ENCODE results near the gene IFNA6. TPM values are rescaled to one million over a fixed set of nuclear protein-coding genes. Genes with fewer than 3 reads are reported as not detected.
"Not testable (repeated sequence)": the region's sequence is repeated elsewhere in the genome, so short reads cannot be mapped to it uniquely, and the experiment has no call there.

Gene IFNA6
- not detected for total RNA-seq

DNA sequence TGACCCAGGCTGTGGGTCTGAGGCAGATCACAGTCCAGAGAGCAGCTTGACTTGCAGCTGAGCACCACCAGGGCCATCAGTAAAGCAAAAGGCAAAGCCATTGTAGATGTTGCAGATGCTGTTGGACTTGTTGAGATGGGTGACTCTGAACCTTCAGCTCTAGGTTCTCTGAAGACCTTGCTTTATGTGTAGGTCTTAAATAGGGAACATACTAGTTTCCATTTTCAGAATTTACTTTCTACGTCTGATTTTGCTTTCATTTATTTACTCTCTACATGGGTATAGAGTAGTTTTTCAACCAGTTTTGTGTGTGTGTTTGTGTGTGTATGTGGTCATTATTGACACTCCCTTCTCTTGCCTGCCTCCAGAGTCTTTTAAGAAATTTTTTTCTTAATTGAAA, at the start of gene IFNA6:
Gene IFNA6, minus strand, starts transcription at position 101 of the 400 bp plus-strand sequence. Its CDS starts 0 bp downstream, at position 101.
- ChIA-PET POLR2A (no interaction called here), CTCF (no interaction called here)
- Mint-ChIP-seq H3K9me3 (ENCODE audit: insufficient read depth) (peaks cover 12% of the 10 kb centered on the region), H3K27me3 (ENCODE audit: low read depth) (peaks cover 33% of the 10 kb centered on the region), H3K4me1 (ENCODE audit: low read depth) (no peaks in the 10 kb centered on the region), H3K27ac (no peak within 1 kb of the TSS), H3K36me3 (ENCODE audit: low read depth) (peaks cover 6% of the 10 kb centered on the region), H3K4me3 (no peak within 1 kb of the TSS)
- DNase-seq (no peak), ATAC-seq (no peak)

- peaks cover 56% of the 10 kb centered on the region for H3K27me3 Mint-ChIP-seq (ENCODE audit: low read depth)
- CTCF ChIA-PET, result interaction anchor here (2.5 kb wide), 1 partner anchor 71 kb away, joined by 5 read pairs; no protein-coding TSS in a partner anchor
- no peaks in the 10 kb centered on the region for H3K36me3 Mint-ChIP-seq (ENCODE audit: low read depth)
- POLR2A ChIA-PET, result no interaction called here
- no peaks in the 10 kb centered on the region for H3K9me3 Mint-ChIP-seq (ENCODE audit: insufficient read depth)
- no peak for DNase-seq
- no peak overlapping the region for H3K27ac Mint-ChIP-seq
- H3K4me3 Mint-ChIP-seq, result no peak overlapping the region
- ATAC-seq, result no peak
- peaks cover 12% of the 10 kb centered on the region for H3K4me1 Mint-ChIP-seq (ENCODE audit: low read depth)
These were observed 49.3 kb upstream of the IFNA6 start for GRCh38 chr9:21399956-21400355.

DNA sequence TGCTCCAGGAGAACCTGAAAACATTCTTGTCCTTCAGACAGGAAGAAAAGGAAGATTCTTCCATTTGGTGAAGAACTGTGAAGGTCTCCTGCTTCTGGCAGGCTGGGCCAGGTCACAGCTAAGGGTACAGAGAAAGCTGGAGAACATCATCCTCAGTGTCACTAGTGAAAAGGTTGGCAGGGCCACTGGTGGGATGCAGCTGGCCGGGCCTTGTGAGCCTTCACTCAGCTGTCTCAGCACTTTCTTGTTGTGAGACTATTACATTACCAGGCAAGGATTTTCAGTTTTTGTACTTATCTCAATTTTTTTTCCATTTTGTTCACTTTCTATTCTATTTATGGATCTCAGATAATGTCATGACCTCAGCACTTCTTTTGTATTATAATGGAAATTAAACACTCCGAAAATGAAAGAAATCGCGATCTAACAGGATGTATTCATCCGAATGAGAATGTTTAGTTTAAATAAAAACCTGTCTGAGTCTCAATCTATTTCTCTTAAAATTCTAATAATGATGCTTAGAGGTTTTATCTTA, 48.3 kb upstream of the IFNA6 start:
- no peaks in the 10 kb centered on the region for H3K36me3 Mint-ChIP-seq (ENCODE audit: low read depth)
- ChIA-PET CTCF (interaction anchor here (1.4 to 2.5 kb wide), 7 partner anchors 9 to 216 kb away, joined by 3 to 10 read pairs (median 5); partner anchors contain the start of gene IFNA8), POLR2A (no interaction called here)
- H3K27ac Mint-ChIP-seq, result no peak overlapping the region
- DNase-seq, result no peak
- H3K4me1 Mint-ChIP-seq (ENCODE audit: low read depth), result peaks cover 12% of the 10 kb centered on the region
- H3K4me3 Mint-ChIP-seq, result no peak overlapping the region
- ATAC-seq, result no peak
- no peaks in the 10 kb centered on the region for H3K9me3 Mint-ChIP-seq (ENCODE audit: insufficient read depth)
- peaks cover 51% of the 10 kb centered on the region for H3K27me3 Mint-ChIP-seq (ENCODE audit: low read depth)

DNA sequence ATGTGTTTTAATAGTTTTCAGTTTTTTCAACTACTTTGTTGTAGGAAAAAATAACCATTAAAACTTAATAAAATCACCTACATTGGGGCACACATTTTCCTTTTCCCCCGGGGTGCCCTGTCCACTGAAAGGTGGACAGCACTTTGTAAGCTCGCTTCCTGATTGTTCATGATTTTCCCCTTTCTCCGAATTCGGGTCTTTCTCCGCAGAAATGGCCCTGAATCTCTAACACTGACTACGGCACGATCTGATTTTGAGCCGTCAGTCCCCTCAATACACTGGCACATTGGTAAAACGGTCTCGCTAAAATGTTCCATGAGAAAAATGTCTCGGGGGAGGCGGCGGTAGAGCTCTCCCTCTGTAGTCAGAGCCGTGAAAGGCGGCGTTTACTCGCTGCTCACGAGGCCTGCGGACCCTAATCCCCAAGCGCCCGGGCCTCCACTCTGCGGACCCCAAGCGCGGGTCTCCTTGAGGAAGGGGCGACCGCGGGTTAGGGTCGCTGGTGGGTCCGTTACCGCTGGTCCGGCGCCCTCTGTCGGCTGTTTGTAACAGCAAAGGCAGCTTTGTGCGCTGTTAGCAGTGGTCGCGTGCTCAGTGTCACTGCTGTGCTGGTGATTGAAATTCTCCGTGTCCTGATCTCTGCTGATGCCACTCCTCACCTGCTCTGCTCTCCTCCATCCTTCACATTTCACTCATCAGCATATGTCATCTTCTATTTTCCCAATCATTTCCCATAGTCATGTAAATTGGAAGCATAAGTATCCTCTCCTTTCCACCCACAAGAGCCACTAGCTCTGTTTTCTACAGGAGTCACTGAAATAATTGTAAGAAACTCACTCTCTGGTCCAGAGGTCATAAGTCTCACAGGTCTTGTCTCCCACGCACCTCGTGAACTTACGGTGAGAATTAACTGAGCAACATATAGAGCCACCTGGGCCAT, 45.4 kb upstream of the IFNA6 start:
- Mint-ChIP-seq H3K36me3 (ENCODE audit: low read depth) (no peaks in the 10 kb centered on the region), H3K9me3 (ENCODE audit: insufficient read depth) (no peaks in the 10 kb centered on the region), H3K27me3 (ENCODE audit: low read depth) (peaks cover 53% of the 10 kb centered on the region), H3K27ac (no peak overlapping the region), H3K4me1 (ENCODE audit: low read depth) (peaks cover 5% of the 10 kb centered on the region), H3K4me3 (peak overlapping the region; percentile 48)
- CTCF ChIA-PET, result interaction anchor here (0.7 to 3.8 kb wide), 45 partner anchors 9 to 393 kb away, joined by 3 to 123 read pairs (median 8); partner anchors contain the start of genes IFNA2, IFNA21, IFNA8 and KLHL9
- POLR2A ChIA-PET, result interaction anchor here (0.6 kb wide), 1 partner anchor 677 kb away, joined by 3 read pairs; no protein-coding TSS in a partner anchor
- DNase-seq, result peak; percentile 70
- peak; percentile 86 for ATAC-seq

- Mint-ChIP-seq H3K4me3 (no peak overlapping the region), H3K27me3 (ENCODE audit: low read depth) (peaks cover 54% of the 10 kb centered on the region), H3K27ac (no peak overlapping the region), H3K36me3 (ENCODE audit: low read depth) (no peaks in the 10 kb centered on the region), H3K9me3 (ENCODE audit: insufficient read depth) (no peaks in the 10 kb centered on the region), H3K4me1 (ENCODE audit: low read depth) (peaks cover 5% of the 10 kb centered on the region)
- ATAC-seq, result peak; percentile 62
- POLR2A ChIA-PET, result no interaction called here
- no peak for DNase-seq
- CTCF ChIA-PET, result interaction anchor here (0.7 to 2.3 kb wide), 11 partner anchors 10 to 197 kb away, joined by 3 to 12 read pairs (median 4); no protein-coding TSS in a partner anchor
These were observed 41.6 kb upstream of the IFNA6 start for GRCh38 chr9:21392270-21392669.

DNA sequence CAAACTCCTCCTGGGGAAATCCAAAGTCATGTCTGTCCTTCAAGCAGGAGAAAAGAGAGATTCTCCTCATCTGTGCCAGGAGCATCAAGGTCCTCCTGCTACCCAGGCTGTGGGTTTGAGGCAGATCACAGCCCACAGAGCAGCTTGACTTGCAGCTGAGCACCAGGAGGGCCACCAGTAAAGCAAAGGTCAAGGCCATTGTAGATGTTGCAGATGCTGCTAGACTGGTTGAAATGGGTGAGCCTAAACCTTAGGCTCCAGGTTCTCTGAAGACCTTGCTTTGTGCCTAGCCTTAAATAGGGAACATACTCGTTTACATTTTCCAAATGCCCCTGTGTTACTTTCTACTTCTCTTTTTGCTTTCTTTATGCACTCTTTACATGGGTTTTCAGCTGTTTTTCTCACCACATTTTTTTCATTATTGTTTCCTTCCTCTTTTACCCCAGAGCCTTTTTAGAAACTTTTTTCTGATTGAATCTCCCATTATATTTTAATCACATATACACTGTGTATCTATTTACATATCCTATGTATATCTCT, 34.5 kb upstream of the IFNA6 start, which contains the start of gene IFNA2:
Gene IFNA2, minus strand, starts transcription at position 268 of the 540 bp plus-strand sequence. Its CDS starts 69 bp downstream, at position 199.
- DNase-seq (no peak), ATAC-seq (no peak)
- CTCF ChIA-PET, result interaction anchor here (1.9 kb wide), 1 partner anchor 11 kb away, joined by 11 read pairs; no protein-coding TSS in a partner anchor
- Mint-ChIP-seq H3K27ac (no peak within 1 kb of the TSS), H3K9me3 (ENCODE audit: insufficient read depth) (no peaks in the 10 kb centered on the region), H3K36me3 (ENCODE audit: low read depth) (no peaks in the 10 kb centered on the region), H3K27me3 (ENCODE audit: low read depth) (peaks cover 41% of the 10 kb centered on the region), H3K4me1 (ENCODE audit: low read depth) (peaks cover 22% of the 10 kb centered on the region), H3K4me3 (no peak within 1 kb of the TSS)
- POLR2A ChIA-PET, result no interaction called here

DNA sequence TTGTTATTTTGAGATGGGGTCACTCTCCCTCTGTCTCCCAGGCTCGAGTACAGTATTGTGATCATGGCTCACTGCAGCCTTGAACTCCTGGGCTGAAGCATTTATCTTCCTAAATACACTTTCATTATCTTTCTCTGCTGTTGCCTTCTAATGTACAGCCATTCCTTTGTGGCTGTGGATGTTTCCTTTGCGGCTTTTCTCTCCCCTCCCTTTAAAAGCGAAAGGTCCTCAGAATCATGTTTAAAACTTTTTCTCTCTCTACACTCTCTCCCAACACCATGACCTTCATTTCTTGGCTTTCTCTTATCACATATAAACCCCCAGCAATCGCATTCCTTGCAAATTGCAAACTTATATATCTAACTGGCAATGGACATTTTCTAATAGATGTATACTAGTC, 32.9 kb upstream of the IFNA6 start:
- DNase-seq (no peak), ATAC-seq (no peak)
- H3K27ac Mint-ChIP-seq, result no peak overlapping the region
- CTCF ChIA-PET, result no interaction called here
- no peaks in the 10 kb centered on the region for H3K36me3 Mint-ChIP-seq (ENCODE audit: low read depth)
- H3K4me3 Mint-ChIP-seq, result peak overlapping the region; percentile 1
- H3K4me1 Mint-ChIP-seq (ENCODE audit: low read depth), result peaks cover 22% of the 10 kb centered on the region
- H3K27me3 Mint-ChIP-seq (ENCODE audit: low read depth), result peaks cover 43% of the 10 kb centered on the region
- no peaks in the 10 kb centered on the region for H3K9me3 Mint-ChIP-seq (ENCODE audit: insufficient read depth)
- POLR2A ChIA-PET, result no interaction called here

DNA sequence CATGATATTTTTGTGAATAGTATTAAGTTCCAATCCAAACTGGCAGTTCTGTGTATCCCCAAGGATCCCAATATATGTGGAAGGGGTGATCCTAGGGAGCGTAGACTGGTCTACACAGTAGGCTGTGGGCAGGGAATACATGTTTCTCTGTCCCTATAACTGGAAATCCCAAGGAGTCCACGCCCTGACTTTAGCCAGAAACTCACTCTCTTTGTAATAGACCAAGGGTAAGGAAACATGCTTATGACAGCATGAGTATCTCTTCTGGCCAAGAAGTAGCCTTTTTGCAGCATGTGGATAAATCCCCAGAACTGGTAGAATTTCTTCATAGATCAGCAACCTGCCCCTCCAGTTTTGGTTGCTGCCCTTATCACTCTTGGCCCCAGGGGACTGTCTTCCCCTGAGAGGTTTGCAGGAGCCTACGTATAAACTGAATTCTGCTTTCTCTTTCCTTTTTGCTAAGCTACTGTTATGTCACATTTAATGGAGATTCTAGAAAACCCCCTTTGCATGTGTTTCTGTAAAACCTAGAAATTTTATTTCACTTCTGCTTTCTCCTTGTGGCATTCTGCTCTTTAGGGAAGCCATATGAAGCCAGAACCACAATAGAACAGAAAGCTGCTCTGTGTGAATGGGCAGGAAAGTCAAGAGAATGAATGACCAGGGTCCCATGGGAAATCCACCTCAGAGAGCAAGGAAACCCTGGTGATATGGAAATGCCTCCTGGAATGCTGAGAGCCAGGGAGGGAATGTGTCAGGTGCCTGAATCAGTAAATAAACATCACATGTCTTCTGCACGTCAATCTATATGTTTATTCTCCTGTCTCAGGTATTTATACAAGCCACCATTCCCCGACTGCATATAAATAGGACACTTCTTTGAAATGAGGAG, 31.0 kb upstream of the IFNA6 start:
- Mint-ChIP-seq H3K4me1 (ENCODE audit: low read depth) (peaks cover 22% of the 10 kb centered on the region), H3K4me3 (peak overlapping the region; percentile 40), H3K36me3 (ENCODE audit: low read depth) (no peaks in the 10 kb centered on the region), H3K9me3 (ENCODE audit: insufficient read depth) (no peaks in the 10 kb centered on the region), H3K27ac (no peak overlapping the region), H3K27me3 (ENCODE audit: low read depth) (peaks cover 35% of the 10 kb centered on the region)
- CTCF ChIA-PET, result interaction anchor here (0.9 to 3.0 kb wide), 4 partner anchors 10 to 53 kb away, joined by 3 to 25 read pairs (median 4); no protein-coding TSS in a partner anchor
- peak; percentile 45 for DNase-seq
- POLR2A ChIA-PET, result no interaction called here
- ATAC-seq, result peak; percentile 90

GRCh38 chr9:21371467-21371866, 20.8 kb upstream of the IFNA6 start:
- H3K36me3 Mint-ChIP-seq (ENCODE audit: low read depth); H3K9me3 Mint-ChIP-seq (ENCODE audit: insufficient read depth); POLR2A ChIA-PET; DNase-seq; H3K27ac Mint-ChIP-seq; H3K4me1 Mint-ChIP-seq (ENCODE audit: low read depth); ATAC-seq; H3K4me3 Mint-ChIP-seq: not testable (repeated sequence)
- peaks cover 20% of the 10 kb centered on the region for H3K27me3 Mint-ChIP-seq (ENCODE audit: low read depth)
- CTCF ChIA-PET, result interaction anchor here (1.8 kb wide), 1 partner anchor 25 kb away, joined by 8 read pairs; no protein-coding TSS in a partner anchor

DNA sequence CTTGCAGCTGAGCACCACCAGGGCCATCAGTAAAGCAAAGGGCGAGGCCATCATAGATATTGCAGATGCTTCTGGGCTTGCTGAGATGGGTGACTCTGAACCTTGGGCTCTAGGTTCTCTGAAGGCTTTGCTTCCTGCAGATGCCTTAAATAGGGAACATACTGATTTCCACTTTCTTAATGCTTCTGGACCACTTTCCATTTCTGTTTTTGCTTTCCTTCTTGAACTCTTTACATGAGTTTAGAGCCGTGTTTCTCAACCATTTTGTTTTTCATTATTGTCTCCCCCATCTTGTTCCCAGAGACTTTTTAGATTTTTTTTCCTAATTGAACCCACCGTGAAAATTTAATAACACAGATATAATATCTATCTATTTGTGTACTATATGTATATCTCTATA, 17.3 kb upstream of the IFNA6 start, which contains the start of gene IFNA13:
Gene IFNA13, minus strand, starts transcription at position 101 of the 400 bp plus-strand sequence. Its CDS starts 47 bp downstream, at position 54.
- Mint-ChIP-seq H3K27ac (no peak within 1 kb of the TSS), H3K4me3 (no peak within 1 kb of the TSS), H3K4me1 (ENCODE audit: low read depth) (peaks cover 5% of the 10 kb centered on the region), H3K27me3 (ENCODE audit: low read depth) (peaks cover 29% of the 10 kb centered on the region), H3K9me3 (ENCODE audit: insufficient read depth) (no peaks in the 10 kb centered on the region), H3K36me3 (ENCODE audit: low read depth) (no peaks in the 10 kb centered on the region)
- POLR2A ChIA-PET, result no interaction called here
- CTCF ChIA-PET, result no interaction called here
- ATAC-seq, result no peak
- DNase-seq, result no peak

DNA sequence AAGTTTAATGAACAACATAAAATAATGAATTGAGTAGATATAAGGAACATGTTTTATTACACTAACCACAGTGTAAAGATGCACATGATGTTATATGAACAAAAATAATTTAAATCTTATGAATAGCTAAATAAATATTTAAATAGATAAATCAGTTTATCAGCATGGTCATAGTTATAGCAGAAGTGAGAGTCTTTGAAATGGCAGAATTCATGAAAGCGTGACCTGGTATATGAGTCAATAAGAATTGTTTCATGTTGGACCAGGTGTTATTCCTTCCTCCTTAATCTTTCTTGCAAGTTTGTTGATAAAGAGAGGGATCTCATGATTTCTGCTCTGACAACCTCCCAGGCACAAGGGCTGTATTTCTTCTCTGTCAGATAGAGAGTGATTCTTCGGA, 16.5 kb upstream of the IFNA6 start:
- H3K4me1 Mint-ChIP-seq (ENCODE audit: low read depth); CTCF ChIA-PET; ATAC-seq; DNase-seq; H3K27ac Mint-ChIP-seq; H3K36me3 Mint-ChIP-seq (ENCODE audit: low read depth); H3K9me3 Mint-ChIP-seq (ENCODE audit: insufficient read depth); POLR2A ChIA-PET; H3K4me3 Mint-ChIP-seq: not testable (repeated sequence)
- peaks cover 29% of the 10 kb centered on the region for H3K27me3 Mint-ChIP-seq (ENCODE audit: low read depth)
